Renal cortex interstitium (tissue), 11 donors: ENCODE data around the gene TMEM176A. TPM values are rescaled to one million over a fixed set of nuclear protein-coding genes. Genes with fewer than 3 reads are reported as not detected.

Source experiments
- DNase-seq, 11 donors: peaks; one replicate each; pipeline ENCODE4 v3.0.0-alpha.2; 2013; ENCODE audit warnings: low read depth in 9 of 11, low spot score in 4 of 11; ENCODE audit errors: extremely low read depth in 1 of 11
- polyA plus RNA-seq, 3 donors: library from polyadenylated mRNA; unstranded; fragments of 120-200 nt; gene quantifications; one replicate each; pipeline ENCODE4 v1.2.1, GENCODE V29; 2013; ENCODE audit not compliant: insufficient read length in 3 of 3

The TMEM176A gene
- polyA plus RNA-seq, 3 donors, result 76.3 to 96.6 (median 84.6) TPM

DNA sequence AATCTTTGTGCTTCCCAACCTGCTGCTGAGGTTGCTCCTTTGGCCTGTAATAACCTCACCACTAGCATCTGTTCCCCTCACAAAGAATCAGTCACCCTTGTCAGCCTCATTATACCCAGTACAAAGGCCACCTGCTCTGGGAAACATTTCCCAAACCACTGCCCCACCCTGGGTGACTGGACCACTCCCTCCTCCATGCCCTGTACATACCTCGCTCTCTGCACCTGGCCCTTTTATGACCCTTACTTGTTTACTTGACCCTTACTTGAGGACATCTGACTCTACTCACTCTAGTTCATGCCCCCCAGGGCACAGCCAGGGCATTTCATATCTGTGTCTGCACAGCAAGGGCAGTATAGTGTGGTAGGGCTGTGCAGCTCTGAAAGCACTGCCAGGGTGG is 30.4 kb downstream of the TMEM176A start:
- no peak for DNase-seq

DNA sequence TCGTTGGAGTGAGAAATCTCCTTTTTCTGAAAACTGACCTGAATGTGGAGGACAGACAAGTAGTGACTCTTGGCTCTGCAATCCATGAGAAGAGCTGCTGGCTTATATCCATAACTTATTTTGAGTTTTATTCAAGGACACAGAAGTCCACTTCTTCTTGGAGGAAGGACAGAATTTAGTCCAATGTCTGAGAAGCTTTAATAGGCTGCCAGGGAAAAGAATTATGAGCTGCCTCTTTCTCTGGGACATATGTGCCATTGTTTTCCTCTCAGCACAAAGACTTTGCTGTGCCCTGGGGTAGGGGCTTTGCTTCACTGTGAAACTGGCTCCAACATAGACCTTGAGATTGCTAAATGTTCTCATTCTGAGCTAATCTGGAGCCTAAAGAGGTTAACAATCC is 31.3 kb downstream of the TMEM176A start:
- no peak for DNase-seq

DNA sequence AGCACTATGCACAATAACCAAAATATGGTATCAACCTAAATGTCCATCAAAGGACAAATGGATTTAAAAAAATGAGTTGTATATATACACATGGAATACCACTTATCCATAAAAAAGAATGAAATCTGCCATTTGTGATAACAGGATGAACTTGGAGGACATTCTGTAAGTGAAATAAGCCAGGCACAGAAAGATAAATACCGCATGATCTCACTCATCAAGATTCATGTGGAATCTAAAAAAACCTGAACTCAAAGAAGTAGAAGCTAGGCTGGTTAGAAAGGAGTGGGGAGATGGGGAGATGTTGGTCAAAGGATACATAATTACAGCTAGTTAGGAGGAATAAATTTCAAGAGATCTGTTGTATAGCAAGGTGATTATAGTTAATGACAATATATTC is 34.5 kb downstream of the TMEM176A start:
- no peak for DNase-seq

DNA sequence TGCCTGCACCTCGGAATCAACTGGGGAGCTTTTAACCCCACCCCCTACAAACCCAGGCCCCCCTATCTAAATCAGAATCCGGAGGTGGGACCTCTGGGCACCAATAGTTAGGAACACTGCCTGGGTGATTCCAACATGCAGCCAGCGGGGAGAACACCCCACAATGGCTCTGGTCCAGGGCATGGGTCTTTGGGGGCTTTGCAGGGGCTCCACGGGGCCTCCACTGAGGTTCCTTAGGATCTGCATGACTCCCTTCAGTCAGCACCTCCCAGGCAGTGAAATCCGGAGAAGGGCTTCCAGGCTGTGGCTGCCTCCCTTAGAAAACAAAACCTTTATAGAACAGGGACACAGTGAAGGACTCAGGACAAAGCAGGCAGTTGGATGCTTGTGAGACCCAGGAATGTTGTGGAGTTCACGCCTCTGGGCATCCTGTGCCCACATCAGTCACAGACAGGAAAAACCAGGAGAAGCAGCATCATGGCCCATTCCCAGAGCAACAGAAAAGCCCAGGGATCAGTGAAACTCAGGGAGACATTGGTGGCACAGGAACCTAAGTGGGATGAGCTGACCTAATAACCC is 35.2 kb downstream of the TMEM176A start:
- no peak for DNase-seq

DNA sequence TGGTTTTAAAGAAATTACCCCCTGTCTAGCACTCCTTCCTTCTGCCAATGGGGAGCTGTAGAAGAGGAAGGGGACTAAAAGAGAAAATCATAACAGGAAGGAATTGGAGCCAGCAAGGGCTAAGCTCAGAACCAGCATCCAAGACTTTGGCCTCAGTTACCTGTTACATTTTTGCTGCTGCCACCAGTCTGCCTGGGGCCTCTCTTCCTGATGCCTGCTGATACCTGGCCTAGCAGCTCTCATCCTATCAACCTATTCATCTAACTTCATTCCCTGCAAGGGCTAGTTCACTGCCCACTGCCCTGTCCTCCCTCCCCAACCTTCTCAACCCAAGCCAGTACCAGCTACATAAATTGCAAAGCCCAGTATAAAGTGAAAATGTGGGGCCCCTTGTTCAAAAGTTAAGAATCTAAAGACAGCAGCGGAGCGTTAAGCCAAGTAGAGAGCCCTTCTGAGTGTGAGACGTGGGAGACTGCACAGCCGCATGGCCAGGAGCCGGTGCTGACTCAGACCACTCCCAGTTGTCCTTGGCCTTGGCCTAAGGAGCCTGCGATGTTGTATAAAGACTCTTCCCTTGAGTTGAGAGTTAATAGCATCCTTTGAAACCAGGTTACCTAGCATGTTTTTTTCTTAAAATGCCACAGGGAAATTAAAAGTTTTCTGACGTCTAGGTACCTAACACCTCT is 38.5 kb downstream of the TMEM176A start:
- no peak for DNase-seq

DNA sequence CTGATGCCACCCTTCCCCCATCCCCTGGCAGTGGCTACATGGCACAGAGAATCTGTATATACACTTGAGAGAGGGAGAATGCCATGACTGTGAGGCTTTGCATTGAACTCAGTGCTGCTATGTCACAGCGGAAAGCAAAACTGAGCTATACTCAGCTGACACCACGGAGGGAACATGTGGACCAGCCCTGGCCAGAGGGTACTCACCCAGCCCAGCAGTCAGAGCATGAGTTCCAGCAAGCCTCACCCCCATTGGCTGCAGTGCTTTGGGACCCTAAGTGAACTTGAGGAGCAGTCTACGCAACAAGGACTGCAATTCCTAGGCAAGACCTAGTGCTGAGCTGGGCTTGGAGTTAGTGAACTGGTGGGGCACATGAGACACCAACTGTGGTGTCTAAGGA is 41.4 kb downstream of the TMEM176A start:
- no peak for DNase-seq

DNA sequence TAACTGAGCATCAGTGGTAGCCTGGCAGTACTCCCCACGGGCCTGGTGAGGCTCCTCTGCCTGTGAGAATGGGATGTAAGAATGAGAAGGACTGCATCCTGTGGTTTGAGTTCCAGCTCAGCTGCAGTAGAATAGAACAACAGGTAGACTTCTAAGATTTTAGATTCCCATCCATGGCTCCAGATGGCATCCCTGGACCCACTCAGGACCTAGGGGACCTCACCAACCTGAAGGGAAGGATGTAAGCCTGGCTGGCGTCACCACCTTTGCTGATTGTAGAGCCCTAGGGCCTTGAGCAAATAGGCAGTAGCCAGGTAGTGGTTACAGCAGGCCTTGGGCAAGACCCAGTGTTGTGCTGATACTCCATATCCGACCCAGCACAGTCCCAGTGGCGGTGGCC is 42.1 kb downstream of the TMEM176A start:
- no peak for DNase-seq

DNA sequence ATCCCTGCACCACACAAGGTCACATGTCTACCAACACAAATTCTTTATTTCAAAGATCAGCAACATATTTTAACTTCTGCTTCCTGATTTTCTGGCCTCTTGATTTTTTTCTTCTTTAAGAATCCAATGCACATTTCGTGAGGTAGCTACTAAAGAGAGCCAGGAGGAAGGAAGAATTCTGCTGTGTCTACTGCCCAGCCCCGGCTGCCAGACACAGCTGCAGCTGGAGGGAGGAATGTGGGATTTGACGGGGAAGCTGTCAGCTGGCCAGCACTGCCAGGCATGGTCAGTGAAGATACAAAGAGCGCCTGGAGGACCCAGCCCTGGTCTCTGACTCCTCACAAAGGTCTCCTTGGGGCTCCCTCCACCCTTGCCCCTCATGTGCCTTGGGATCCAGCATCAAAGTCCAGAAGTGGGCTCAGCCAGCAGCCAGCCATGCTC is 44.9 kb downstream of the TMEM176A start:
- DNase-seq, result no peak

DNA sequence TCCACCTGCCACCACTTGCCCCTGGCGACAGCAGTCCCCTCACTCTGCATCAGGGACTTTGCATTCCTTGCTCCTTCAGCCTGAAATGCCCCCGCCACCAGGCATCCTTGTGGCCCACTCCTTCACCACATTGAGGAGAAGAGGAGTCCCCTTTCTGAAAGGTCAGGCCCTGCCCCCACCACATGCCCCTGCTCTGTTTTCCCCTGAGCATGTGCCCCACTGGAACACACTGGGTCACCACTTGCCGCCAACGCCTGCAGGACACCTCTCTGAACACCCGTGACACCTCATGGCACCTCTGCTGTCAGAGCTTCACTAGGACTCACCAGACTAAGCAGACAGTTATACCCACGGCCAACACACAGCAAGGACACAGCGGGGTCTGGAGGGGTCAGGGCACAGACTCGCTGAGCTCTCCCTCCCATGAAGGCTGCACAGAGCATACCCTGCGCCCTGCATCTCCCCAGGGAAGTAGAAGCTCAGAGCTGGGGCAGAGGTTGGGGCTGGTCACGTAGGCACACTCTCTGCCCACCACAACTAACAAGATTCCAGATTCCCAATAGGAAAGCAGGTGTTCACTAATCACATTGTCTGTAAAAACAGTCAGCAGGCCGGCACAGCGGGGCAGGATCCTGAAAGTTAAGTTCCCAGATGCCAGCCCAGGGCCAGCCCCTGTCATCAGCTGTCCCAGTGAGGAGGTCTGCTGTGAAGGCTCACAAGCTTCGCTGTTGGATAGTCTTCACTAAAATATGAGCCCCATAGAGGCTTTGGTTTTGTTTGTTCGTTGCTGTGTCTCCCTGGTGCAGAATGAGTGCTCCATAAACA is 45.9 kb downstream of the TMEM176A start:
- no peak for DNase-seq

DNA sequence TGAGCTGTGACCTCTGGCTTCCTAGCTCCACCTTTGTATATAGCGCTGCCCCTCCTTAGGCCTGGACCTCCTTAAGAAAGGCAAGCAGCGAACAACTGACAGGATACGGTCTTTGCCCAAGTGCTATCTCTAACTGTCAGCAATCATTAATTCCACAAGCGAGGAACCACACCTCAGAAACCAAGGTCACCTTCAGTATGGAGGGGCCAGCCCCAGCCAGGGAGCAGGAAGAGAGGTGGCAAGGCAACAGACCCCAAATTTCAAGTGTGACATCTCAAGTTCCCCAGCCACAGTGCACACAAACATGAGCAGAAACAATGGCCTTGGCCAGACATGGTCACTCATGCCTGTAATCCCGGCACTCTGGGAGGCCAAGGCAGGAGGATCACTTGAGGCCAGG is 47.0 kb downstream of the TMEM176A start:
- no peak for DNase-seq

DNA sequence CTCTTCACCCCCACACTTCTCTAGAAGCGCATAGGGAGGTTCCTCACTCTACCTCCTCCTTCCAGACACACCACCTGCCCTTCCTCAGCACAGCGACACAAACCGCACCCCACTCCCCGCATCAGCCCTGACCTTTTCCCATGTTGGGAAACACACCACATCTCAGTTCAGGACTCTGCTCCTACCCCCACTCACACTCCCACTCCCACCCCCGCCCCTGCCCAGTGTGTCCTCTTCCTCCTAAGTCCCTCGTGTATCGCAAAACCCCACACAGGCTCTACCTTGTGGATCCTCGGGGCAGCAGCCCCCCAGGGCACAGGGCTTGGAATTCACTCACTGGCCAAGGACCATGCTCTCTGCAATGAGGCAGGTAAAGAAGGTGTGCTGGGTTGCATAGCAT is 47.5 kb downstream of the TMEM176A start:
- no peak for DNase-seq

DNA sequence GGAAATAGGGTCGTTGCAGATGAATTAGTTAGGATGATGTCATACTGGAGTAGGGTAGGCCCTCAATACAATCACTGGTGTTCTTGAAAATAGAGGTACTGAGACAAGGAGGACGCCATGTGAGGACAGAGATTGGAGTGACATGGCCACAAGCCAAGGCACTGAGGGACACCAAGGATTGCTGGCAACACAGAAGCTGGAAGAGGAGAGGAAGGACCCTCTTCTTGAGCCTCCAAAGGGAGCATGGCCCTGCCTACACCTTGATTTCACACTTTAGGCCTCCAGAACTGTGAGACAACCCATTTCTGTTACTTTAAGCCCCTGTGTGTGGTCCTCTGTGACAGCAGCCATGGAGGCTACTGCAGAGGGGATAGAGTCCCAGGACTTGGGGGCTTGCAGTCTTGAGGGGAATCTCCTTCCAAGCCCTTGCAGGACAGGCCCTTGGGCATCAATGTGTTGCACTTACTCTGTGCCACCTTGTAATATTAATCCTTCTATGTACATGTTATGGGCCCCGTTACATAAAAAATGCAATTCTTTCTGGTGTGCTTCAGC is 48.1 kb downstream of the TMEM176A start:
- no peak for DNase-seq

DNA sequence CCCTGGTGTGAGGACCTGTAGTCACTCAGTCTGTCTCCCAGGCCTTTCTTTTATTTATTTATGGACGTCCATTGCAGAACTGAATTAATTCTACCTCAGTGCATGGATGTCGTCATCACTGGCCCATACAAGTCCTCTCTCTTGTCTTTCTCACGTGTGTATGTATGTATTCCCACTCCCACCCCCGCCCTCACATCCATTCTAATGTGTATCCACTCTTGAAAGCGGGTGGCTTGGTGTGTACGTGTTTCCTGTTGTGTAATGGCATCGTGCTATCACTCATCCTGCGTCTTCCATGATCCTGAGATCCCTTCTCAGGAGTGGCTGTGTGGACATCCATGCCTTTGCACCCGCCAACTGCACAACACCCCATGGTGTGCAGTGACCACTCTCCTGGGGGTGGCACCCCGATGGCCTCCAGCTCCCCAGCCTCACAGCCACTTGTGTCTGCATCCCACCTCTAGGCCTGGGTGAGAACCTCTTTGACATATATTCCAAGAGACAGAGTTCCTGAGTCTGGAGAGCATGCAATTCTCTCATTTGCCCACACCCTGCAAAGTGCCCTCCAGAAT is 48.7 kb downstream of the TMEM176A start:
- no peak for DNase-seq

DNA sequence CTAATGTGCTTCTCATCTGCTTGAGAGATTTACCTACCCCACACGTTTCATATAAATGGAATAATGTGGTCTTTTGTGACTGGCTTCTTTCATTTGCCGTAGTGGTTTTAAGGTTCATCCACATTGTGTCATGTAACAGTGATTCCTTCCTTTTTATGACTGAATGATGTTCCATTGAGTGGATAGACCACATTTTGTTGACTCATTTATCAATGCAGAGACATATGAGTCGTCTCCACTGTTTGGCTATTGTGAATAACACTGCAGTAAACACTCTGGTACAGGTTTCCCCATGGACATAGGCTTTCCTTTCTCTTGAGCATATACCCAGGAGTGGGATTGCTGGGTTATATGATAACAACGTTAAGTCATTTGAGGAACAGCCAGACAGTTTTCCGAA is 49.7 kb downstream of the TMEM176A start:
- no peak for DNase-seq

DNA sequence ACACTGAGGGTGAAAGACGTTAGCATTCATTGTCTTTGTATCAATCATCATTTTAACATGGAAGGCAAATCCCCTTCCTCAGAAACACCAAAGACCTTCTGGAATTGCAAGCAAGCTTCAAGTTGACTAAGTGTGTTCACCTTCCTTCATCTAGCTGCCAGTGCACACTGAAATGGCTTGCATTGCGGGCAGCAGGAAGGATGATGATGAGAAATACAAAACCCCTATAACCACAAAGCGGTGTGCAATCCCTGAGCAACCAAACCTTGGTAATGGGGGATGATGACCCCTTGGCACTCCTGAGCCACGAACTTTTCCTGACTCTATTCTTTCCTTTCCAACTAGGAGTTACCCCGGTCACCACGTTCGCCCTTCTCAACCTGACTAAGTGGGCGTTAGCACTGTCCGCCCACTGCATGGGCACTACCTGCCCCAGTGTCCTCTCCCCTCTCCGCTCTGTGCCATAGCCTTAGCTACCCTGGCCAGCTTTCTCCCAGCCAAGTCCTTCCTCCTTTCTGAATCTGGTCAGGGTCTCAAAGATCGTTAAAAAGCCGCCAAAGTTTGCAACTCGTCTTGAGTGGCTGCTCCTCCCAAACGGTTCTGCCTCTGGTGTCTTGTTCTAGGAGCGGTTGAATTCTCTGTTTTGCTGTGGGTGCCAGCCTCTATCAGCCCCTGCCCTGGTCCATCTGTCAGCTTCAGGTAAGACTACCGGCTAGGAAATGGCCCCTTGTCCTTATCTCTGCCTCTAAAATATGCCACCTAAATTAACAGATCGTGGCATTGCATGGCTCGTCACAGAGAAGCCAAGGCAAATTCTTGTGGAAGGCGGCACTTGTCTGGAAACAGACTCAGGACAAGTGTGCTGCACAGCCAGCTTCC is 51.2 kb downstream of the TMEM176A start:
- no peak for DNase-seq

DNA sequence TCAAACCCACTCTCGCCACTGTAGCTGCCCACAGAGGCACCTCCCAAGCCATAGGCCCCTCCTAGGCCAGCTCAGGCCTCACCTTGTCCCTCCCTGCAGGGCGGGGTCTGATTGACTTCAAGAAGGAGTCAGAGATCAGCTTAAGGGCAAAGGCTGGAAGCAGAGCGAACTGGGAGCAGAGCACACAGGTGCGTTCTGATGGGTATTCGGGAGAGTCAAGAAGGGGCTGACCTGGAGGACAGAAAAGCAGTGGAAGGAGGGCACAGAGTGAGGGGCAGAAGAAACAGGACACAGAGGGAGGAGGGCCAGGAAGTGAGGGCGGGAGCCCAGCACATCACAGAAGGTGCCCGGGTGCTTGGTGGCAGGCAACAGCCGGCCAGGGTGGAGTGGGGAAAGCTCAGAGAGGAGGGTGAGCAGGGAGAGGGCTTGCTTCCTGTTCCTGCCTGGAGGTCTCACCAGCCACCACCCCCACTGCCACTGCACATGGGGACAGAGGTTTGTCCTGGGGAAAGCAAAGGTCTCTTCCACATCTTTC is 51.9 kb downstream of the TMEM176A start, which contains the start of gene AOC1:
TSS of gene AOC1 (plus strand) at position 147 of the 535 bp plus-strand sequence. CDS start 3,954 bp downstream, outside the sequence.
- no peak for DNase-seq

DNA sequence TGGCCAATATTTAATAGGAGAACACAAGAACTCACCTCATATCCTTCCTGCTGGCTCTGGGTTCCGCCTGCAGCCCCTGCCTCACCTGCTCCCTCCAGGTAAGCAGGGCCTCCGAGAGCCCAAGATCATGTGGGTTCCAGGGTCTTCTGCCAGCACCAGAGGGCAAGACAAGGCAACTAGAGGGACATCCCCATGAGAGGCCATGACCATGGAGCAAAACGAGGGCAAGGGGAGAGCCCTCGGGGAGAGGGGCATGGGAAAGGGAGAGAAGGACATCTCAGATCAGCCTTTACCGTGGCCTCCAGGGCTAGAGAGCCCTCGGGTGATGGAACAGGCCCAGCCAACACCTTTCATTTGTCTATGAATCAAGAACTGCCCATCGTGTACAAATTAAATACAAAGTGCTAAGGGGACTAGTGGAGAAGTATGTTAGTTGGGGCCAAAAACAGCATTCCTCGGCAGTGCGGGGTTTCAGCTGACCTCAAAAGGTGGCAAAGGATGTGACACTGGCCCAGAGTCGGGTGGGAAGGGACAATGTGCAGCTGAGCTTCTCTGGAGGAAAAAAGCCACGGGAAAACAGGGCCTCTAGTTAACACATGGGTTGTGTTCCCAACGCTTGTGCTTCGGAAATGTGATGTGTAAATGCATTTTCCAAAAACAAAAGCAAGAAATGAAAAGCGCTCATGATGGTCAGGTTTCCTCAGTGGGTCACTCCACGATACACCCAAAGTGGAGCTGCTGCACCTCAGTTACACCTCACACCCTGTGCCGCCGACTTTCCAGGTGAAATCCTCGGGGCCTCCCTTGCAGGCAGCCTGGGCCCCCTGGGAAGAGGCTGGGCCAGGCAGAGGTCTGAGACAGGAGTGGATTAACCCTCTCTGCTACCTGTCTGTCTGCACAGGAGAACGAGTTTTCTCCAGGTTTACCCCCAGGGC is 53.8 kb downstream of the TMEM176A start:
- DNase-seq, result no peak
